Lung microvascular endothelial cell (primary cell): Measurements from ENCODE around the gene PHLDB1. TPM values are rescaled to one million over a fixed set of nuclear protein-coding genes. Genes with fewer than 3 reads are reported as not detected.
"Not testable (repeated sequence)": the region's sequence is repeated elsewhere in the genome, so short reads cannot be mapped to it uniquely, and the experiment has no call there.

Source experiments
- DNase-seq, 2 donors: peaks; one replicate each; pipeline versions ENCODE4 v3.0.0 to v3.0.0-alpha.2; 2010; ENCODE audit warnings: low read depth in 2 of 2
- total RNA-seq: library from RNA; depleted of rRNA; stranded (reverse); fragments of >200 nt; gene quantifications from 2 replicates; pipeline ENCODE4 v1.2.1, GENCODE V29; 2014

PHLDB1 gene
- total RNA-seq, 1 donor from 2014 or later, result 14.9 TPM

- DNase-seq, result peak in 1 of 2 donors; percentile 24
Measured at GRCh38 chr11:118658429-118659313, 51.3 kb downstream of the PHLDB1 start.

- peak; percentile 85 to 88 for DNase-seq
Measured at GRCh38 chr11:118659314-118659952, 52.0 kb downstream of the PHLDB1 start.

GRCh38 chr11:118659953-118660680 is 52.7 kb downstream of the PHLDB1 start:
- no peak for DNase-seq

GRCh38 chr11:118660681-118661424 is 53.4 kb downstream of the PHLDB1 start:
- DNase-seq, result no peak

- DNase-seq, result no peak
Measured at GRCh38 chr11:118661425-118662301, 54.2 kb downstream of the PHLDB1 start.

- no peak for DNase-seq
Measured at GRCh38 chr11:118662401-118663271, 55.2 kb downstream of the PHLDB1 start.

GRCh38 chr11:118663381-118663780 is 56.0 kb downstream of the PHLDB1 start:
- DNase-seq, result no peak

GRCh38 chr11:118663902-118664301 is 56.5 kb downstream of the PHLDB1 start:
- DNase-seq, result no peak

GRCh38 chr11:118666371-118666770 is 59.0 kb downstream of the PHLDB1 start:
- DNase-seq, result no peak

GRCh38 chr11:118670063-118670462 is 62.6 kb downstream of the PHLDB1 start:
- no peak for DNase-seq

GRCh38 chr11:118671254-118671653 is 63.8 kb downstream of the PHLDB1 start:
- no peak for DNase-seq

- DNase-seq, result no peak
Measured at GRCh38 chr11:118672846-118673245, 65.4 kb downstream of the PHLDB1 start.

GRCh38 chr11:118673361-118674081 is 66.1 kb downstream of the PHLDB1 start:
- no peak for DNase-seq

GRCh38 chr11:118674082-118674435 is 66.6 kb downstream of the PHLDB1 start:
- no peak for DNase-seq

- DNase-seq, result no peak
Measured at GRCh38 chr11:118677977-118678376, 70.6 kb downstream of the PHLDB1 start.

- DNase-seq, result not testable (repeated sequence)
Measured at GRCh38 chr11:118678908-118679307, 71.5 kb downstream of the PHLDB1 start.

GRCh38 chr11:118679483-118679882 is 72.1 kb downstream of the PHLDB1 start, which contains the start of gene TREH:
TREH (minus strand) TSS chr11:118679650; CDS start chr11:118679627, 23 bp downstream.
- no peak for DNase-seq

GRCh38 chr11:118682372-118682771 is 75.0 kb downstream of the PHLDB1 start:
- no peak for DNase-seq

- not testable (repeated sequence) for DNase-seq
Measured at GRCh38 chr11:118682939-118683338, 75.5 kb downstream of the PHLDB1 start.
